HL-60 (cell line): Measurements from ENCODE around the gene ENPP6.

ENCODE experiments used
- DNase-seq, 2 experiments: peaks; one replicate each; pipeline ENCODE4 v3.0.0-alpha.2; 2010 to 2020; ENCODE audit warnings: low read depth in 1 of 2, low spot score in 1 of 2
- H3K27ac ChIP-seq: fragments of 250-450 bp; sonication (Bioruptor Pico); replicated peaks from 2 replicates; pipeline ENCODE4 v1.5.1; 2020; ENCODE audit warnings: mild to moderate bottlenecking, moderate library complexity
- H3K27me3 ChIP-seq: fragments of 250-450 bp; sonication (Bioruptor Pico); 2 replicates; pipeline ENCODE4 v1.5.1; 2021; ENCODE audit warnings: mild to moderate bottlenecking, moderate library complexity; ENCODE audit not compliant: insufficient read depth, poor library complexity, severe bottlenecking
- H3K4me3 ChIP-seq: replicated peaks from 2 replicates; pipeline ENCODE4 v1.5.1; 2011; ENCODE audit warnings: mild to moderate bottlenecking, control low read depth, low read length; ENCODE audit not compliant: insufficient read depth
- GABPA ChIP-seq: IDR thresholded peaks from 2 replicates; pipeline ENCODE4 v1.6.1; 2012; ENCODE audit warnings: low read depth
- POLR2AphosphoS5 ChIP-seq: IDR thresholded peaks from 2 replicates; pipeline ENCODE4 v1.6.1; 2012; ENCODE audit warnings: low read depth
- SPI1 ChIP-seq: IDR thresholded peaks from 2 replicates; pipeline ENCODE4 v1.6.1; 2012; ENCODE audit warnings: low read depth, mild to moderate bottlenecking, borderline replicate concordance
- TF ChIP-seq, protein P1 (sequence below): IDR thresholded peaks from one replicate; pipeline ENCODE4 v1.5.1; 2011; ENCODE audit warnings: low read length, control low read depth, inconsistent platforms; ENCODE audit not compliant: insufficient read depth
- TF ChIP-seq, protein P2 (sequence below): IDR thresholded peaks from 2 replicates; pipeline ENCODE4 v1.6.1; 2012; ENCODE audit warnings: low read depth; ENCODE audit not compliant: insufficient replicate concordance

The ENPP6 gene

DNA sequence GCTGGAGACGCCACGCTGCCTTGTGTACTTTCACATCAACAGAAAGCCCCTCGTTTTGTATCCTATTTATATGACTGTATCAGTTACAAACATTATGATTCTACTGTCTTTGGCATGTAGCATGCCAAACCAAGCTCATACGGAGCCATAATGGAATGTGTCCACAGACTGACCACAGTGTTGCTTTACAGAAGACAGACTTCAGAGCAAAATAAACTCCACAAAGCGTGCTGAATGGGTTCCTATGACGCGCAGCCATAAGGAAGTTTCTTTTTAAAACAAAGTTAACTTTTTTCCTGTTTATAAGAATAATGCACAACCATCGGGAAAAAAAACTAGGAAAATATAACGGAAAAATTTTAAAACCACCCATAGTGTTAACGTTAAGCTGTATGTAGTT, 176.5 kb downstream of the ENPP6 start:
- DNase-seq = no peak
- Histone ChIP-seq H3K27ac (no peak overlapping the region), H3K4me3 (no peak overlapping the region), H3K27me3 (peaks cover 14% of the 10 kb centered on the region)
- no peak for TF ChIP-seq SPI1
- TF ChIP-seq, protein P1, sequence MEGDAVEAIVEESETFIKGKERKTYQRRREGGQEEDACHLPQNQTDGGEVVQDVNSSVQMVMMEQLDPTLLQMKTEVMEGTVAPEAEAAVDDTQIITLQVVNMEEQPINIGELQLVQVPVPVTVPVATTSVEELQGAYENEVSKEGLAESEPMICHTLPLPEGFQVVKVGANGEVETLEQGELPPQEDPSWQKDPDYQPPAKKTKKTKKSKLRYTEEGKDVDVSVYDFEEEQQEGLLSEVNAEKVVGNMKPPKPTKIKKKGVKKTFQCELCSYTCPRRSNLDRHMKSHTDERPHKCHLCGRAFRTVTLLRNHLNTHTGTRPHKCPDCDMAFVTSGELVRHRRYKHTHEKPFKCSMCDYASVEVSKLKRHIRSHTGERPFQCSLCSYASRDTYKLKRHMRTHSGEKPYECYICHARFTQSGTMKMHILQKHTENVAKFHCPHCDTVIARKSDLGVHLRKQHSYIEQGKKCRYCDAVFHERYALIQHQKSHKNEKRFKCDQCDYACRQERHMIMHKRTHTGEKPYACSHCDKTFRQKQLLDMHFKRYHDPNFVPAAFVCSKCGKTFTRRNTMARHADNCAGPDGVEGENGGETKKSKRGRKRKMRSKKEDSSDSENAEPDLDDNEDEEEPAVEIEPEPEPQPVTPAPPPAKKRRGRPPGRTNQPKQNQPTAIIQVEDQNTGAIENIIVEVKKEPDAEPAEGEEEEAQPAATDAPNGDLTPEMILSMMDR = no peak
- TF ChIP-seq, protein P2, sequence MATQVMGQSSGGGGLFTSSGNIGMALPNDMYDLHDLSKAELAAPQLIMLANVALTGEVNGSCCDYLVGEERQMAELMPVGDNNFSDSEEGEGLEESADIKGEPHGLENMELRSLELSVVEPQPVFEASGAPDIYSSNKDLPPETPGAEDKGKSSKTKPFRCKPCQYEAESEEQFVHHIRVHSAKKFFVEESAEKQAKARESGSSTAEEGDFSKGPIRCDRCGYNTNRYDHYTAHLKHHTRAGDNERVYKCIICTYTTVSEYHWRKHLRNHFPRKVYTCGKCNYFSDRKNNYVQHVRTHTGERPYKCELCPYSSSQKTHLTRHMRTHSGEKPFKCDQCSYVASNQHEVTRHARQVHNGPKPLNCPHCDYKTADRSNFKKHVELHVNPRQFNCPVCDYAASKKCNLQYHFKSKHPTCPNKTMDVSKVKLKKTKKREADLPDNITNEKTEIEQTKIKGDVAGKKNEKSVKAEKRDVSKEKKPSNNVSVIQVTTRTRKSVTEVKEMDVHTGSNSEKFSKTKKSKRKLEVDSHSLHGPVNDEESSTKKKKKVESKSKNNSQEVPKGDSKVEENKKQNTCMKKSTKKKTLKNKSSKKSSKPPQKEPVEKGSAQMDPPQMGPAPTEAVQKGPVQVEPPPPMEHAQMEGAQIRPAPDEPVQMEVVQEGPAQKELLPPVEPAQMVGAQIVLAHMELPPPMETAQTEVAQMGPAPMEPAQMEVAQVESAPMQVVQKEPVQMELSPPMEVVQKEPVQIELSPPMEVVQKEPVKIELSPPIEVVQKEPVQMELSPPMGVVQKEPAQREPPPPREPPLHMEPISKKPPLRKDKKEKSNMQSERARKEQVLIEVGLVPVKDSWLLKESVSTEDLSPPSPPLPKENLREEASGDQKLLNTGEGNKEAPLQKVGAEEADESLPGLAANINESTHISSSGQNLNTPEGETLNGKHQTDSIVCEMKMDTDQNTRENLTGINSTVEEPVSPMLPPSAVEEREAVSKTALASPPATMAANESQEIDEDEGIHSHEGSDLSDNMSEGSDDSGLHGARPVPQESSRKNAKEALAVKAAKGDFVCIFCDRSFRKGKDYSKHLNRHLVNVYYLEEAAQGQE = no peak
- no peak for TF ChIP-seq POLR2AphosphoS5

DNA sequence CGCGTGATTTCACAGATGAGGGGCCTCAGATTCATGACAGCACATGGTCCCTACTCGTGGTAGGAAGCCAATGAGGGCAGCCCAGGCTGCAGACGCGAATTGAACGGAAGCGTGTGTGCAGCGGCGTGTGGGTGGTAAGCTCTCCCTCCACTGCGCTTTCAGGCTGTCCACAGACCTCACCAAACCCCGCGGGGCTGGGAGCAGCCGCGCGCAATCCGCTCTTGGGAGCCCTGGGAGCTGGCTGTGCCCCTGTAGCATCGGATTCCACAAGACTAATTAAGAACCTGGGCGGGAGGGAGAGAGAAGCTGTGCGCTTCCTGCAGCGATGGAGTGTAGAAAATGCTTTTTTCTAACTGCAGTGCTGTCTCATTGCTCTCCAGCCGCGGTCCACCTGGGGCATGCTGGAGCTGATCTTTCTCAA, 177.7 kb downstream of the ENPP6 start:
- Histone ChIP-seq H3K4me3 (no peak overlapping the region), H3K27ac (no peak overlapping the region), H3K27me3 (peaks cover 14% of the 10 kb centered on the region)
- no peak for DNase-seq
- TF ChIP-seq SPI1 (no peak), GABPA (no peak), POLR2AphosphoS5 (no peak)
- TF ChIP-seq, protein P1 = no peak
- TF ChIP-seq, protein P2 = no peak
